Hematopoietic multipotent progenitor cell (in vitro differentiated cells): ENCODE results near the gene METRN. TPM values are rescaled to one million over a fixed set of nuclear protein-coding genes. Genes with fewer than 3 reads are reported as not detected.

Source experiments
- DNase-seq, 3 donors: peaks; one replicate each; pipeline ENCODE4 v3.0.0-alpha.2; 2011 to 2015; ENCODE audit warnings: low read depth in 2 of 3, low spot score in 2 of 3
- total RNA-seq: library from RNA; depleted of rRNA; stranded (reverse); fragments of >200 nt; gene quantifications from one replicate; pipeline ENCODE4 v1.2.3, GENCODE V29; 2012

Gene METRN
- total RNA-seq, 1 donor, result 5.1 TPM

- DNase-seq, result no peak
Observed at GRCh38 chr16:721765-722540, 7.0 kb downstream of the METRN start.

GRCh38 chr16:722835-723633 is 8.1 kb downstream of the METRN start:
- no peak for DNase-seq

GRCh38 chr16:723695-724094 is 8.8 kb downstream of the METRN start:
- no peak for DNase-seq

GRCh38 chr16:724188-725040 is 9.5 kb downstream of the METRN start:
- no peak for DNase-seq

GRCh38 chr16:725041-725376 is 10.1 kb downstream of the METRN start:
- DNase-seq, result no peak

- no peak for DNase-seq
Observed at GRCh38 chr16:725463-726187, 10.7 kb downstream of the METRN start.

- DNase-seq, result no peak
Observed at GRCh38 chr16:726188-726437, 11.2 kb downstream of the METRN start.

GRCh38 chr16:726438-727290 is 11.7 kb downstream of the METRN start, which contains the start of the genes CCDC78 and HAGHL:
Gene CCDC78 (minus strand): TSS chr16:726443. CDS start chr16:726367, 76 bp downstream.
Gene HAGHL (plus strand): TSS chr16:727106. CDS start chr16:727510, 404 bp downstream.
- DNase-seq, result no peak

- no peak for DNase-seq
Observed at GRCh38 chr16:727291-727977, 12.5 kb downstream of the METRN start.

- DNase-seq, result peak in 1 of 3 donors; percentile 47
Observed at GRCh38 chr16:728131-728889, 13.4 kb downstream of the METRN start.

GRCh38 chr16:728890-729744 is 14.2 kb downstream of the METRN start:
- no peak for DNase-seq

GRCh38 chr16:729768-730665 is 15.1 kb downstream of the METRN start:
- DNase-seq, result no peak

GRCh38 chr16:730666-731509 is 16.0 kb downstream of the METRN start:
- no peak for DNase-seq

GRCh38 chr16:732332-732731 is 17.4 kb downstream of the METRN start:
- no peak for DNase-seq

GRCh38 chr16:732936-733335 is 18.0 kb downstream of the METRN start:
- DNase-seq, result no peak
